GM12872 (cell line): ENCODE results near the gene OR10AD1.

ENCODE experiments used
- TF ChIP-seq, protein P1 (sequence below): IDR thresholded peaks from 3 replicates; pipeline ENCODE4 v1.5.1; 2011; ENCODE audit warnings: low read depth, mild to moderate bottlenecking, low read length, moderate library complexity; ENCODE audit not compliant: insufficient read depth

OR10AD1 gene

DNA sequence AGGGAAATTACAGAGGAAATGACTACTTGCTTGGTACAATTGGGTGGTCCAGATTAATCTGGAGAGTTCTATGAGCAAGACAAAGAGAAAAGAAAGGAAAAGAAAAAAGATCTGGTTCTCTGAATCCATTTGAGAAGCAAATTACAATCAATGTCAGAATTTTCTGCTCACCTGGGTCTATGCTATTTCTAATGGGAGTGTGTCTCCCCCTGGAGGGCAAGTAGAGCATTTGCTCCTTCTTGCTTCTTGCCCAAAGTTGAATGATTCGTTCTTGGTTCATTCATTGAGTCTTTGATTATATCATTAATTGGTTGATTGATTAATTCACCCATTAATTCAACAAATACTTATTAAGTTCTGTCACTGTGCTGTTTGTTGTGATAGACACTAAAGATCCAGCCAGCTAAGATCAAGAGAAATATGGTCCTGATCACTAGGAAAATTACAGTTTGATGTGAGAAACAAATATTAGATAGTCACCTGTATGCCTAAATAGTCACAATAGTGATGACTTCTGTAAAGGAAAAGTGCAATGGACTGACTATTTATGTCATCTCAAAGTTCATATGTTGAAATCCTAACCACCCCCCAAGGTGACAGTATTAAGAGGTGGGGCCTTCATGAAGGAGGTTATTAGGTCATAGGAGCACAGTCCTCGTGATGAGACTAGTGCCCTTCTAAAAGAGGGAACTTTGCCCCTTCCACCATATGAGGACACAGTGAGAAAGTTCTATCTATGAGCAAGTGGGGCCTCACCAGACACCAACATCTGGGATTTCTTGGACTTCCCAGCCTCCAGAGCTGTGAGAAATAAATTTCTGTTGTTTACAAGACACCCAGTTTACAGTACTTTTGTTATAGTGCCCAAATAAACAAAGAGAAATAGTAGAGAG, 37.8 kb downstream of the OR10AD1 start:
- TF ChIP-seq, protein P1, sequence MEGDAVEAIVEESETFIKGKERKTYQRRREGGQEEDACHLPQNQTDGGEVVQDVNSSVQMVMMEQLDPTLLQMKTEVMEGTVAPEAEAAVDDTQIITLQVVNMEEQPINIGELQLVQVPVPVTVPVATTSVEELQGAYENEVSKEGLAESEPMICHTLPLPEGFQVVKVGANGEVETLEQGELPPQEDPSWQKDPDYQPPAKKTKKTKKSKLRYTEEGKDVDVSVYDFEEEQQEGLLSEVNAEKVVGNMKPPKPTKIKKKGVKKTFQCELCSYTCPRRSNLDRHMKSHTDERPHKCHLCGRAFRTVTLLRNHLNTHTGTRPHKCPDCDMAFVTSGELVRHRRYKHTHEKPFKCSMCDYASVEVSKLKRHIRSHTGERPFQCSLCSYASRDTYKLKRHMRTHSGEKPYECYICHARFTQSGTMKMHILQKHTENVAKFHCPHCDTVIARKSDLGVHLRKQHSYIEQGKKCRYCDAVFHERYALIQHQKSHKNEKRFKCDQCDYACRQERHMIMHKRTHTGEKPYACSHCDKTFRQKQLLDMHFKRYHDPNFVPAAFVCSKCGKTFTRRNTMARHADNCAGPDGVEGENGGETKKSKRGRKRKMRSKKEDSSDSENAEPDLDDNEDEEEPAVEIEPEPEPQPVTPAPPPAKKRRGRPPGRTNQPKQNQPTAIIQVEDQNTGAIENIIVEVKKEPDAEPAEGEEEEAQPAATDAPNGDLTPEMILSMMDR: peak; percentile 91

DNA sequence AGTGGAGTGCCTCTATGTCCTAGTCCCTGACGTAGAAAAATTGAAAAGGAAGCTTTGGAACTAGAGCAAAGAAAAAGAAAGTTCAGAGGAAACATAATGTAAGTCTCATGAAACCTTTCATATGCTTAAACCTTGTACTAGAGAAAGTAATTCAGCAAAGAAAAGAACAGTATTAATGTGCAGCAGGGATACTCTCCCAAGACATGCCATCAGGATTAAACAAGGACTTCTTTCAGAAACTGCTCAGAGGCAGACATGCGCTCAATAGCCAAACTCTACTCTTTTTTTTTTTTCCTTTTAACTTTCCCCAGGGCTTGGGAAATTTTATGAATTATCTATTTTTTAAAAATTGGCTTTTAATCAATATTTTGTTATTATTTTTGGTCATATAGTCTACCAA, 38.6 kb downstream of the OR10AD1 start:
- TF ChIP-seq, protein P1: no peak

GRCh38 chr12:48163150-48163747, 39.8 kb downstream of the OR10AD1 start:
- TF ChIP-seq, protein P1: no peak

- TF ChIP-seq, protein P1: no peak
These were observed 42.3 kb downstream of the OR10AD1 start for GRCh38 chr12:48160807-48161206.

GRCh38 chr12:48160046-48160445, 43.0 kb downstream of the OR10AD1 start:
- TF ChIP-seq, protein P1: no peak

- TF ChIP-seq, protein P1: no peak
These were observed 45.2 kb downstream of the OR10AD1 start for GRCh38 chr12:48157889-48158370.

- TF ChIP-seq, protein P1: peak; percentile 57
These were observed 45.8 kb downstream of the OR10AD1 start, which contains the start of gene ASB8 for GRCh38 chr12:48157018-48157888. TSS of gene ASB8 (minus strand) at chr12:48157515. CDS start at chr12:48153496, 4,019 bp downstream.
